ENCODE results near the gene DOCK3.

Gene DOCK3

GRCh38 chr3:51403675-51404074 is 728.9 kb downstream of the DOCK3 start:
- no peak for DNase-seq (ENCODE audit: low read depth in 2 of 2)

- no peak for DNase-seq (ENCODE audit: low read depth in 2 of 2)
These were observed 733.3 kb downstream of the DOCK3 start for GRCh38 chr3:51408021-51408420.

- no peak for DNase-seq (ENCODE audit: low read depth in 2 of 2)
These were observed 734.1 kb downstream of the DOCK3 start for GRCh38 chr3:51408813-51409212.

GRCh38 chr3:51422211-51422610 is 747.5 kb downstream of the DOCK3 start:
- no peak for DNase-seq (ENCODE audit: low read depth in 2 of 2)

- DNase-seq (ENCODE audit: low read depth in 2 of 2): no peak
These were observed 752.2 kb downstream of the DOCK3 start for GRCh38 chr3:51426921-51427320.

GRCh38 chr3:51429138-51429537 is 754.4 kb downstream of the DOCK3 start:
- DNase-seq (ENCODE audit: low read depth in 2 of 2): no peak
